H1 (cell line): Measurements from ENCODE around the gene PTPN22. TPM values are rescaled to one million over a fixed set of nuclear protein-coding genes. Genes with fewer than 3 reads are reported as not detected.

Experiments used
- CTBP2 ChIP-seq: IDR thresholded peaks from 2 replicates; pipeline ENCODE4 v1.7.0; 2011; ENCODE audit warnings: borderline replicate concordance, mild to moderate bottlenecking, moderate library complexity, mixed read lengths, low read length; ENCODE audit not compliant: insufficient read depth, insufficient read length
- GTF2F1 ChIP-seq: IDR thresholded peaks from 2 replicates; pipeline ENCODE4 v1.6.1; 2012; ENCODE audit warnings: low read depth, low read length, improper control_type of control experiment, borderline replicate concordance
- POLR2A ChIP-seq, 2 experiments: IDR thresholded peaks; 1 replicate in 1 of 2; 2 replicates in 1 of 2; pipeline ENCODE4 v1.6.1; 2011; ENCODE audit warnings: low read depth in 2 of 2, low read length in 2 of 2, mild to moderate bottlenecking in 2 of 2; ENCODE audit errors: control extremely low read depth in 1 of 2
- SIX5 ChIP-seq: IDR thresholded peaks from 2 replicates; pipeline ENCODE4 v1.6.1; 2011; ENCODE audit warnings: mild to moderate bottlenecking, low read depth, low read length
- polyA plus RNA-seq, 7 experiments: library from polyadenylated mRNA; depleted of rRNA in 3 of 7; stranded (reverse) in 5 of 7; unstranded in 2 of 7; fragments of >200 nt in 5 of 7; fragments of 200-250 nt in 2 of 7; gene quantifications; 1 replicate in 5 of 7; 2 replicates in 1 of 7; 4 replicates in 1 of 7; pipeline versions ENCODE4 v1.2.1 to v1.2.3, GENCODE V29; 2011 to 2013; ENCODE audit warnings: missing spikeins in 2 of 7, mixed read lengths in 2 of 7
- total RNA-seq: library from RNA; stranded (reverse); fragmentation: NEBNext Ultra II Directional; extraction: Animal tissue kit (Norgen Biotek cat#: 25700); gene quantifications from 2 replicates; pipeline ENCODE4 v1.2.1, GENCODE V29; 2021
- TF ChIP-seq, protein P1 (sequence below): IDR thresholded peaks from 2 replicates; pipeline ENCODE4 v1.6.1; 2012; ENCODE audit warnings: inconsistent platforms
- TF ChIP-seq, protein P2 (sequence below): IDR thresholded peaks from 2 replicates; pipeline ENCODE4 v1.6.1; 2012; ENCODE audit warnings: low read length, inconsistent platforms

The PTPN22 gene
- total and polyA plus RNA-seq, 2 of the 8 experiments (the other 6 are each of a cell fraction or from before 2014, with no cell fraction given), result not detected

DNA sequence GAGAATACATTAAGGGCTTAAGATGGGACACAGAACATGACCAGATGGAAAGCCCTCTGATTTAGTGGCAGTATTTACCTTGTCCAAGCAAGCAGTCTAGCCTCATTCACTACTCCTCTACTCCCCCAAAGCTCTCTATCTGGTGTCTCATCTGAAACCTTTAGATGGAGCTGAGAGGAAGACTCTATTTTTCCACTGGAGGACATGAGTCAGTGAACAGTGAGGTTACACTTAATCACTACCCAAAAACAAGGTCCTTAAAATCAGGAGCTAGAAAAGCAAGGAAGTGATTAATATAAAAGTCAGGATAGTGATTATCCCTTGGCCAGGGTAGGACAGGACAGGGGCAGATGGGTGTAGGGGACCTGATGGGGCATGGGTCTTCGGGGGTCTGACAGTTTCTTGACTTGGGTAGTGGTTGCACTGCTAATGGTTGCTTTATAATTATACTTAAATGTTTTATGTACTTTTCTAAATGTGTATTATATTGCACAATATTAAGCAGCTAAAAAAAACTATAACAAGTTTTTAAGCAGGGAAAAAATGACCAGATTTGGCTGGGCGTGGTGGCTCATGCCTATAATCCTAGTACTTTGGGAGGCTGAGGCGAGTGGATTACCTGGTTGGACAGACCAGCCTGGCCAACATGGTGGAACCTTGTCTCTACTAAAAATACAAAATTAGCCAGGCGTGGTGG lies 3.0 kb downstream of the PTPN22 start (continued):
- TF ChIP-seq, protein P1, sequence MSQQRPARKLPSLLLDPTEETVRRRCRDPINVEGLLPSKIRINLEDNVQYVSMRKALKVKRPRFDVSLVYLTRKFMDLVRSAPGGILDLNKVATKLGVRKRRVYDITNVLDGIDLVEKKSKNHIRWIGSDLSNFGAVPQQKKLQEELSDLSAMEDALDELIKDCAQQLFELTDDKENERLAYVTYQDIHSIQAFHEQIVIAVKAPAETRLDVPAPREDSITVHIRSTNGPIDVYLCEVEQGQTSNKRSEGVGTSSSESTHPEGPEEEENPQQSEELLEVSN, result no peak
- no peak for TF ChIP-seq CTBP2
- no peak for TF ChIP-seq GTF2F1
- TF ChIP-seq, protein P2, sequence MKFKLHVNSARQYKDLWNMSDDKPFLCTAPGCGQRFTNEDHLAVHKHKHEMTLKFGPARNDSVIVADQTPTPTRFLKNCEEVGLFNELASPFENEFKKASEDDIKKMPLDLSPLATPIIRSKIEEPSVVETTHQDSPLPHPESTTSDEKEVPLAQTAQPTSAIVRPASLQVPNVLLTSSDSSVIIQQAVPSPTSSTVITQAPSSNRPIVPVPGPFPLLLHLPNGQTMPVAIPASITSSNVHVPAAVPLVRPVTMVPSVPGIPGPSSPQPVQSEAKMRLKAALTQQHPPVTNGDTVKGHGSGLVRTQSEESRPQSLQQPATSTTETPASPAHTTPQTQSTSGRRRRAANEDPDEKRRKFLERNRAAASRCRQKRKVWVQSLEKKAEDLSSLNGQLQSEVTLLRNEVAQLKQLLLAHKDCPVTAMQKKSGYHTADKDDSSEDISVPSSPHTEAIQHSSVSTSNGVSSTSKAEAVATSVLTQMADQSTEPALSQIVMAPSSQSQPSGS, result no peak
- no peak for TF ChIP-seq POLR2A (IDR thresholded peaks at IDR 0.05; ENCODE audit: control extremely low read depth in 1 of 2, low read depth in 2 of 2, low read length in 2 of 2)
- no peak for TF ChIP-seq SIX5
